ENCODE data around the gene SLC4A3.

SLC4A3 gene

GRCh38 chr2:219616550-219616949 lies 10.9 kb upstream of the SLC4A3 start:
- no peak for DNase-seq (ENCODE audit: extremely low spot score)
- TF ChIP-seq, protein P1, sequence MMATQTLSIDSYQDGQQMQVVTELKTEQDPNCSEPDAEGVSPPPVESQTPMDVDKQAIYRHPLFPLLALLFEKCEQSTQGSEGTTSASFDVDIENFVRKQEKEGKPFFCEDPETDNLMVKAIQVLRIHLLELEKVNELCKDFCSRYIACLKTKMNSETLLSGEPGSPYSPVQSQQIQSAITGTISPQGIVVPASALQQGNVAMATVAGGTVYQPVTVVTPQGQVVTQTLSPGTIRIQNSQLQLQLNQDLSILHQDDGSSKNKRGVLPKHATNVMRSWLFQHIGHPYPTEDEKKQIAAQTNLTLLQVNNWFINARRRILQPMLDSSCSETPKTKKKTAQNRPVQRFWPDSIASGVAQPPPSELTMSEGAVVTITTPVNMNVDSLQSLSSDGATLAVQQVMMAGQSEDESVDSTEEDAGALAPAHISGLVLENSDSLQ (IDR thresholded peaks at IDR 0.05): no peak
- CTCF ChIA-PET: interaction anchor here (1.1 kb wide), 1 partner anchor 22 kb away, joined by 3 read pairs; no protein-coding TSS in a partner anchor
- POLR2A ChIA-PET: interaction anchor here (0.8 kb wide), 1 partner anchor 96 kb away, joined by 3 read pairs; no protein-coding TSS in a partner anchor

GRCh38 chr2:219618733-219619122 lies 8.7 kb upstream of the SLC4A3 start:
- ChIA-PET POLR2A (no interaction called here), CTCF (interaction anchor here (0.7 to 1.5 kb wide), 5 partner anchors 62 to 109 kb away, joined by 3 to 5 read pairs (median 3); no protein-coding TSS in a partner anchor)
- no peak for TF ChIP-seq FOXM1 (IDR thresholded peaks at IDR 0.05; ENCODE audit: borderline replicate concordance)
- no peak for TF ChIP-seq LEF1 (IDR thresholded peaks at IDR 0.05; ENCODE audit: borderline replicate concordance)
- no peak for TF ChIP-seq ARNT (IDR thresholded peaks at IDR 0.05)
- TF ChIP-seq ELF4 (IDR thresholded peaks at IDR 0.05): no peak
- TF ChIP-seq CTBP1 (IDR thresholded peaks at IDR 0.05; ENCODE audit: borderline replicate concordance): no peak
- no peak for TF ChIP-seq ZNF384 (IDR thresholded peaks at IDR 0.05)
- no peak for DNase-seq (ENCODE audit: extremely low spot score)

GRCh38 chr2:219619235-219619634 lies 8.2 kb upstream of the SLC4A3 start:
- DNase-seq (ENCODE audit: extremely low spot score): no peak
- TF ChIP-seq L3MBTL2 (conservative IDR thresholded peaks at IDR 0.05) (no peak), HDGF (IDR thresholded peaks at IDR 0.05; ENCODE audit: borderline replicate concordance) (no peak), LEF1 (IDR thresholded peaks at IDR 0.05; ENCODE audit: borderline replicate concordance) (no peak), FOXM1 (IDR thresholded peaks at IDR 0.05; ENCODE audit: borderline replicate concordance) (no peak), ARNT (IDR thresholded peaks at IDR 0.05) (no peak), ZNF384 (IDR thresholded peaks at IDR 0.05) (no peak), SP1 (IDR thresholded peaks at IDR 0.05) (no peak), BHLHE40 (IDR thresholded peaks at IDR 0.05; ENCODE audit: borderline replicate concordance) (no peak), ELF4 (IDR thresholded peaks at IDR 0.05) (no peak), TARDBP (IDR thresholded peaks at IDR 0.05) (no peak), CTBP1 (IDR thresholded peaks at IDR 0.05; ENCODE audit: borderline replicate concordance) (no peak), SUZ12 (IDR thresholded peaks at IDR 0.05) (no peak), FOXA1 (IDR thresholded peaks at IDR 0.05) (no peak), NFRKB (IDR thresholded peaks at IDR 0.05) (no peak)
- TF ChIP-seq, protein P1 (IDR thresholded peaks at IDR 0.05): no peak
- POLR2A ChIA-PET: no interaction called here
- CTCF ChIA-PET: interaction anchor here (0.6 to 1.9 kb wide), 9 partner anchors 23 to 108 kb away, joined by 3 to 5 read pairs (median 3); no protein-coding TSS in a partner anchor

GRCh38 chr2:219620546-219620945 lies 6.9 kb upstream of the SLC4A3 start:
- no peak for DNase-seq (ENCODE audit: extremely low spot score)
- ChIA-PET POLR2A (no interaction called here), CTCF (interaction anchor here (0.7 to 1.9 kb wide), 4 partner anchors 22 to 79 kb away, joined by 3 to 10 read pairs (median 6); no protein-coding TSS in a partner anchor)
- no peak for TF ChIP-seq L3MBTL2 (conservative IDR thresholded peaks at IDR 0.05)
- TF ChIP-seq HDGF (IDR thresholded peaks at IDR 0.05; ENCODE audit: borderline replicate concordance): no peak
- TF ChIP-seq, protein P1 (IDR thresholded peaks at IDR 0.05): no peak
- no peak for TF ChIP-seq FOXA1 (IDR thresholded peaks at IDR 0.05)
- TF ChIP-seq ELF4 (IDR thresholded peaks at IDR 0.05): no peak
- TF ChIP-seq ARNT (IDR thresholded peaks at IDR 0.05): no peak
- no peak for TF ChIP-seq FOXM1 (IDR thresholded peaks at IDR 0.05; ENCODE audit: borderline replicate concordance)
- TF ChIP-seq SP1 (IDR thresholded peaks at IDR 0.05): no peak
- no peak for TF ChIP-seq NFRKB (IDR thresholded peaks at IDR 0.05)
- no peak for TF ChIP-seq BHLHE40 (IDR thresholded peaks at IDR 0.05; ENCODE audit: borderline replicate concordance)
- TF ChIP-seq CTBP1 (IDR thresholded peaks at IDR 0.05; ENCODE audit: borderline replicate concordance): no peak
- no peak for TF ChIP-seq LEF1 (IDR thresholded peaks at IDR 0.05; ENCODE audit: borderline replicate concordance)
- TF ChIP-seq FOXK2 (IDR thresholded peaks at IDR 0.05): no peak
- TF ChIP-seq SUZ12 (IDR thresholded peaks at IDR 0.05): no peak
- TF ChIP-seq ZNF384 (IDR thresholded peaks at IDR 0.05): no peak
- no peak for TF ChIP-seq TARDBP (IDR thresholded peaks at IDR 0.05)

GRCh38 chr2:219621935-219622334 lies 5.5 kb upstream of the SLC4A3 start:
- POLR2A ChIA-PET: no interaction called here
- DNase-seq (ENCODE audit: extremely low spot score): no peak
- TF ChIP-seq ZNF384 (IDR thresholded peaks at IDR 0.05) (no peak), BHLHE40 (IDR thresholded peaks at IDR 0.05; ENCODE audit: borderline replicate concordance) (no peak), SP1 (IDR thresholded peaks at IDR 0.05) (no peak)
- TF ChIP-seq, protein P1 (IDR thresholded peaks at IDR 0.05): no peak
- CTCF ChIA-PET: interaction anchor here (1.0 to 1.2 kb wide), 2 partner anchors 81 to 82 kb away, joined by 3 read pairs; no protein-coding TSS in a partner anchor

GRCh38 chr2:219622472-219622871 lies 5.0 kb upstream of the SLC4A3 start:
- ChIA-PET POLR2A (no interaction called here), CTCF (interaction anchor here (1.0 to 1.2 kb wide), 2 partner anchors 81 to 83 kb away, joined by 3 read pairs; no protein-coding TSS in a partner anchor)
- TF ChIP-seq NFRKB (IDR thresholded peaks at IDR 0.05) (no peak), TARDBP (IDR thresholded peaks at IDR 0.05) (no peak), CTBP1 (IDR thresholded peaks at IDR 0.05; ENCODE audit: borderline replicate concordance) (no peak), SUZ12 (IDR thresholded peaks at IDR 0.05) (no peak), ARNT (IDR thresholded peaks at IDR 0.05) (no peak), HDGF (IDR thresholded peaks at IDR 0.05; ENCODE audit: borderline replicate concordance) (no peak), LEF1 (IDR thresholded peaks at IDR 0.05; ENCODE audit: borderline replicate concordance) (no peak), SP1 (IDR thresholded peaks at IDR 0.05) (no peak), ZNF384 (IDR thresholded peaks at IDR 0.05) (no peak)

More at GRCh38 chr2:219622472-219622871, 5.0 kb upstream of the SLC4A3 start:
- DNase-seq (ENCODE audit: extremely low spot score): no peak

Data from HEK293T (cell line).